Nephron (organoid): ENCODE results near the gene CDH13.

Experiments
- H3K27ac Mint-ChIP-seq, 3 experiments: 2 replicates each; pipeline ENCODE4 v1.8.0; 2020; ENCODE audit warnings: mixed read lengths in 3 of 3, mild to moderate bottlenecking in 2 of 3, moderate library complexity in 1 of 3
- H3K27me3 Mint-ChIP-seq: 2 replicates; pipeline ENCODE4 v1.8.0; 2021; ENCODE audit warnings: low read depth, mild to moderate bottlenecking, moderate library complexity, mixed read lengths
- H3K36me3 Mint-ChIP-seq: 2 replicates; pipeline ENCODE4 v1.8.0; 2020; ENCODE audit warnings: low read depth, mixed read lengths
- H3K4me1 Mint-ChIP-seq: 2 replicates; pipeline ENCODE4 v1.8.0; 2020; ENCODE audit warnings: mixed read lengths
- H3K4me3 Mint-ChIP-seq, 3 experiments: 2 replicates each; pipeline ENCODE4 v1.8.0; 2020; ENCODE audit warnings: mild to moderate bottlenecking in 3 of 3, mixed read lengths in 3 of 3, moderate library complexity in 2 of 3
- H3K9me3 Mint-ChIP-seq: 2 replicates; pipeline ENCODE4 v1.8.0; 2020; ENCODE audit warnings: mixed read lengths
- TF ChIP-seq, protein P1 (sequence below), 3 experiments: fragments of 200-600 bp; sonication (generic); IDR thresholded peaks; one replicate each; pipeline ENCODE4 v1.5.0; 2021; ENCODE audit warnings: antibody characterized with exemption in 3 of 3; ENCODE audit not compliant: unreplicated experiment in 3 of 3

Gene CDH13

DNA sequence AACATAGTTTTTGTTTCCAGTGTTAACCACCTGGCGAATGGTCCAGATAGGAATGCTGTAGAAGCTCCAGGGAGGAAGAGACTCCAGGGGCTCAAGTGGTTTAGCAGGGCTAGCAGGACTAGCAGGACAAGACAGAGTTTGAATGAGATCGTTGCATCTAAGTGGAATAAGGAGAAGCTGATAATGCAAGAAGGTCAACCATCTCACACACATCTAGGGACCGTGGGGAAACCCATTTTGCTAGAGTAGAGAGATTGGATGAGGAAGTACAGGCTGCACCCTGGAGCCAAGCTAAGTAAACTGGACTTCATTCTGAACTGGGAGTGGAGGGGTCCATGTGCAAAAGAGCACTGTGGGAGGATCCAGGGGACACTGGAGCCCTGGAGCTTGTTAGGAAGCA is 1094.9 kb downstream of the CDH13 start:
- Mint-ChIP-seq H3K9me3 (no peaks in the 10 kb centered on the region), H3K36me3 (no peaks in the 10 kb centered on the region), H3K27me3 (peaks cover 3% of the 10 kb centered on the region), H3K4me3 (no peak overlapping the region), H3K27ac (no peak overlapping the region), H3K4me1 (peaks cover 9% of the 10 kb centered on the region)
- TF ChIP-seq, protein P1, sequence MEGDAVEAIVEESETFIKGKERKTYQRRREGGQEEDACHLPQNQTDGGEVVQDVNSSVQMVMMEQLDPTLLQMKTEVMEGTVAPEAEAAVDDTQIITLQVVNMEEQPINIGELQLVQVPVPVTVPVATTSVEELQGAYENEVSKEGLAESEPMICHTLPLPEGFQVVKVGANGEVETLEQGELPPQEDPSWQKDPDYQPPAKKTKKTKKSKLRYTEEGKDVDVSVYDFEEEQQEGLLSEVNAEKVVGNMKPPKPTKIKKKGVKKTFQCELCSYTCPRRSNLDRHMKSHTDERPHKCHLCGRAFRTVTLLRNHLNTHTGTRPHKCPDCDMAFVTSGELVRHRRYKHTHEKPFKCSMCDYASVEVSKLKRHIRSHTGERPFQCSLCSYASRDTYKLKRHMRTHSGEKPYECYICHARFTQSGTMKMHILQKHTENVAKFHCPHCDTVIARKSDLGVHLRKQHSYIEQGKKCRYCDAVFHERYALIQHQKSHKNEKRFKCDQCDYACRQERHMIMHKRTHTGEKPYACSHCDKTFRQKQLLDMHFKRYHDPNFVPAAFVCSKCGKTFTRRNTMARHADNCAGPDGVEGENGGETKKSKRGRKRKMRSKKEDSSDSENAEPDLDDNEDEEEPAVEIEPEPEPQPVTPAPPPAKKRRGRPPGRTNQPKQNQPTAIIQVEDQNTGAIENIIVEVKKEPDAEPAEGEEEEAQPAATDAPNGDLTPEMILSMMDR (IDR thresholded peaks at IDR 0.05; ENCODE audit: unreplicated experiment in 3 of 3): no peak

DNA sequence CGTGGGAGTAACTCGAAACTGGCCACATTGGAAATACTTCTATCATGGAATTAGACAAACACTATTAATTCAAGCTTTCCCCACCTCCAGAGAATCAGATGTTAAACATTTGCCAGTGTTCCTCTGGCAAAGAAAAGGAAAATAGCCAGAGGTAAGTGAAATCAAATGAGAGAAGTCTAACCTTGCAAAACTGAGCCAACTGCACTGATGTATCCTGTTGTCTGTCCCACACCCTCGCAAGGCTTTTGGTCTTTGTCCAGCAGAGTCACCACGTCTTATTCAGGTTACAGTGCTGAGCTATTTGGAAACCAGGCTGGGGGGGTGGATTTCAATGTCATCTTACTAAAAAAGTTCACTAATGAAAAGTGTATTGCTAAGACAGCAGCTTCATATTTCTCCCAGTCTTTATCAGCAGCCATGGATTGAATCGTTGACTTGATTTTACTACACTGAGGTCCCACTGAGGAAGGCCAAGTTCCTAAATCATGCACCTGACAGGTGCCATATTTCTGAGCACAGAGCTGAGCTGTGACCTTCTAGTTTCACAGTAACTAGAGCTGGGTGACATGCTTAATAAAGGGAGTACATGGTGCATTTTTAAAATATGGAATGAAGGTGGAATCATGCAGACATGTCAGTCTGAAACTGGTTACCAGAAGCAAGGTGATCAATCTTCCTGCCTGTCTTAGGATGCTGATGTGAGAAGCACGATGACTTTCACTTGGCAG is 1095.9 kb downstream of the CDH13 start:
- Mint-ChIP-seq H3K27me3 (peaks cover 3% of the 10 kb centered on the region), H3K4me1 (peaks cover 9% of the 10 kb centered on the region), H3K27ac (no peak overlapping the region), H3K4me3 (no peak overlapping the region), H3K36me3 (no peaks in the 10 kb centered on the region), H3K9me3 (no peaks in the 10 kb centered on the region)
- TF ChIP-seq, protein P1 (IDR thresholded peaks at IDR 0.05; ENCODE audit: unreplicated experiment in 3 of 3): no peak

DNA sequence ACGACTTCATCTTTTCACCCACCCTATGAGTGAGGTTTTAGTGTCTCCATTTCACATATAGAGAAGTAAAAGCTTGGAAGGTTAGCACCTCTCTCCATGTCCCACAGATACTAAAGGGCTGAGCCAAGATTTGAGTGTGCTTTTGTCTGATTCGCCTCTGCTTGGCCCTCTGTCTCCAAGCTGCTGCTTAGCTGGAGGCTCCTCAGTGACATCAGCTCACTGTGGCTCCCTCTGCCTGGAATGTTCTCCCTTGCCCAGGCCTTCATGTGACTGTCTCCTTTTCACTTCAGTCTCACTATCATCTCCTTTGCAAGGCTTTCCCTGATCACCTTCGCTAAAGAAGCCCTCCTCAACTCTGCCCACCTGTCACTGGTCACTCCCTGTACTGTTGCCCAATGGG is 1096.5 kb downstream of the CDH13 start:
- peaks cover 3% of the 10 kb centered on the region for H3K27me3 Mint-ChIP-seq
- TF ChIP-seq, protein P1 (IDR thresholded peaks at IDR 0.05; ENCODE audit: unreplicated experiment in 3 of 3): no peak
- no peaks in the 10 kb centered on the region for H3K36me3 Mint-ChIP-seq
- H3K4me1 Mint-ChIP-seq: peaks cover 9% of the 10 kb centered on the region
- no peaks in the 10 kb centered on the region for H3K9me3 Mint-ChIP-seq
- H3K4me3 Mint-ChIP-seq: no peak overlapping the region
- H3K27ac Mint-ChIP-seq: no peak overlapping the region

DNA sequence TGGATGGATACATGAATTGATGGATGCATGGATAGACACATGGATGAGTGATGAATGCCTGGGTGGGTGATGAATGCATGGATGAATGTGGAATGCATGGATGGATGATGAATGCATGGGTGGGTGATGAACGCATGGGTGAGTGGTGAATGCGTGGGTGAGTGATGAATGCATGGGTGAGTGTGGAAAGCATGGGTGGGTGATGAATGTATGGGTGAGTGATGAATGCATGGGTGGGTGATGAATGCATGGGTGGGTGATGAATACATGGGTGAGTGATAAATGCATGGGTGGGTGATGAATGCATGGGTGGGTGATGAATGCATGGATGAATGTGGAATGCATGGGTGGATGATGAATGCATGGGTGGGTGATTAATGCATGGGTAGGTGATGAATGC is 1097.1 kb downstream of the CDH13 start:
- Mint-ChIP-seq H3K4me3 (no peak overlapping the region), H3K27me3 (peaks cover 3% of the 10 kb centered on the region), H3K9me3 (no peaks in the 10 kb centered on the region), H3K36me3 (no peaks in the 10 kb centered on the region), H3K4me1 (peaks cover 9% of the 10 kb centered on the region), H3K27ac (no peak overlapping the region)
- TF ChIP-seq, protein P1 (IDR thresholded peaks at IDR 0.05; ENCODE audit: unreplicated experiment in 3 of 3): no peak

DNA sequence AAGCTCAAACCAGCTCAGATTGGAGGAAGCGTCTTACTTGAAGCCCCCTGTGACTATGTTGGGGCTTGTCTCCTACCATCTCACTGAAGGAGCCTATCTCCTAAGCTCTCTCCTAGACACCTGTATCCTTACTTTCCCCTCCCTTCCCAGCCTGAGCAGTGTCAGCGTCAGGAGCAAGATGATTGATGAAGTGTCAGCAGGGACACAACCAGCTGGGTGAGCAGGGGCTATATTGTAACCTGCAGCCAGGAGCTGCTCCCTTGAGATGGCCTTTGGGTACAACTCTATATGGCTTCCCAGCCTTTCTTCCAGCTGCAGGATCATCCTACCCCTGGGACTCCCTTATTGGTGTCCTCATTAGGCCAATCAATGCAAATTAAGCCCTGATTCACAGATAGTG is 1097.8 kb downstream of the CDH13 start:
- H3K4me3 Mint-ChIP-seq: no peak overlapping the region
- TF ChIP-seq, protein P1 (IDR thresholded peaks at IDR 0.05; ENCODE audit: unreplicated experiment in 3 of 3): no peak
- no peaks in the 10 kb centered on the region for H3K36me3 Mint-ChIP-seq
- H3K27ac Mint-ChIP-seq: no peak overlapping the region
- H3K9me3 Mint-ChIP-seq: no peaks in the 10 kb centered on the region
- H3K4me1 Mint-ChIP-seq: peaks cover 9% of the 10 kb centered on the region
- H3K27me3 Mint-ChIP-seq: peaks cover under 1% of the 10 kb centered on the region

DNA sequence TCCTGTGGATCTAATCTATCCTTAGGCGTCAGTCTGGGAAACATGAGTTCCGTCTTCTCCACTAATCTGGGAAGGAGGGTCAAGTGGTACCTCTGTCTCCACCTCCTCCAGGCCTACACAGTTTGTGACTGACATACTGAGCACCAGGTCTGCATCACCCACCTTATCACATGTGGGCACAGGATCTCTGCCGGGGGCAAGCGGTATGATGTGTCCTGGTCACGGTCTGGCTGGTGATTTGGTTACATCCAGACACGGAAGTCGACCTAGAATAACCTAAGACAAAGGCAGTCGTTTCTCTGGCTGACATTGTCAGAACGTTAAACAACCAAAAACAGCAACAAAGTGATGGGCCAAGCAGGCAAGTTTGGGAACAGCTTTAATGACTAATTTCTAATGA is 1098.5 kb downstream of the CDH13 start:
- TF ChIP-seq, protein P1 (IDR thresholded peaks at IDR 0.05; ENCODE audit: unreplicated experiment in 3 of 3): no peak

More for the DNA sequence above, 1098.5 kb downstream of the CDH13 start:
- Mint-ChIP-seq H3K4me3 (no peak overlapping the region), H3K4me1 (peaks cover 9% of the 10 kb centered on the region), H3K9me3 (no peaks in the 10 kb centered on the region), H3K36me3 (no peaks in the 10 kb centered on the region), H3K27me3 (no peaks in the 10 kb centered on the region), H3K27ac (no peak overlapping the region)
